Nephron progenitor cell (in vitro differentiated cells): ENCODE data around the gene PFKP.

ENCODE experiments used
- DNase-seq: peaks from one replicate; pipeline ENCODE4 v3.0.0; 2021
- H3K27ac Mint-ChIP-seq: 2 replicates; pipeline ENCODE4 v1.8.0; 2021; ENCODE audit warnings: mild to moderate bottlenecking, moderate library complexity, mixed read lengths
- H3K27me3 Mint-ChIP-seq: 2 replicates; pipeline ENCODE4 v1.8.0; 2021; ENCODE audit warnings: mild to moderate bottlenecking, low read depth, mixed read lengths; ENCODE audit not compliant: poor library complexity
- H3K36me3 Mint-ChIP-seq: 2 replicates; pipeline ENCODE4 v1.8.0; 2021; ENCODE audit warnings: low read depth, mixed read lengths
- H3K4me1 Mint-ChIP-seq: 2 replicates; pipeline ENCODE4 v1.8.0; 2021; ENCODE audit warnings: mixed read lengths
- H3K4me3 Mint-ChIP-seq: 2 replicates; pipeline ENCODE4 v1.8.0; 2021; ENCODE audit warnings: mild to moderate bottlenecking, moderate library complexity, mixed read lengths
- H3K9me3 Mint-ChIP-seq: 2 replicates; pipeline ENCODE4 v1.8.0; 2021; ENCODE audit warnings: mild to moderate bottlenecking, moderate library complexity, mixed read lengths
- TF ChIP-seq, protein P1 (sequence below): fragments of 200-600 bp; sonication (generic); IDR thresholded peaks from 2 replicates; pipeline ENCODE4 v1.5.0; 2021; ENCODE audit warnings: antibody characterized with exemption

PFKP gene

DNA sequence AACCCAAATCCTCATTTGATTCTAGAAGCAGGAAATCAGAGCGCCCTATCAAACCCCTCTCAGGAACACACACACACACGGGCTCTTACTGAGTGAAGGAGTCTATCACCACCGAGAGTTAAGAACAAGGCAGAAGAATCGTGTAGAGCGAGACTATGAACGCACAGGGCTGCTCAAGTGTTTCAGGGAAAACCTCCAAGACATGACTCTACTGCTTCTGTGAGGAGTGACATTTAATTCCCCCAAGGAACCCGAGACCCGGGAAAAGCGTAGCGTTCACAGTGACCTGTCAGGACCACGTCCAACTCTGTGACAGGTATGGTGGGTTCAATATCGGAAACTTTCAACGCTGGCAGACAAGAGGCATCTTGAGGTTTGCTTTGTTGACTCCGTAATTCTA, 83.6 kb downstream of the PFKP start:
- TF ChIP-seq, protein P1, sequence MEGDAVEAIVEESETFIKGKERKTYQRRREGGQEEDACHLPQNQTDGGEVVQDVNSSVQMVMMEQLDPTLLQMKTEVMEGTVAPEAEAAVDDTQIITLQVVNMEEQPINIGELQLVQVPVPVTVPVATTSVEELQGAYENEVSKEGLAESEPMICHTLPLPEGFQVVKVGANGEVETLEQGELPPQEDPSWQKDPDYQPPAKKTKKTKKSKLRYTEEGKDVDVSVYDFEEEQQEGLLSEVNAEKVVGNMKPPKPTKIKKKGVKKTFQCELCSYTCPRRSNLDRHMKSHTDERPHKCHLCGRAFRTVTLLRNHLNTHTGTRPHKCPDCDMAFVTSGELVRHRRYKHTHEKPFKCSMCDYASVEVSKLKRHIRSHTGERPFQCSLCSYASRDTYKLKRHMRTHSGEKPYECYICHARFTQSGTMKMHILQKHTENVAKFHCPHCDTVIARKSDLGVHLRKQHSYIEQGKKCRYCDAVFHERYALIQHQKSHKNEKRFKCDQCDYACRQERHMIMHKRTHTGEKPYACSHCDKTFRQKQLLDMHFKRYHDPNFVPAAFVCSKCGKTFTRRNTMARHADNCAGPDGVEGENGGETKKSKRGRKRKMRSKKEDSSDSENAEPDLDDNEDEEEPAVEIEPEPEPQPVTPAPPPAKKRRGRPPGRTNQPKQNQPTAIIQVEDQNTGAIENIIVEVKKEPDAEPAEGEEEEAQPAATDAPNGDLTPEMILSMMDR = no peak
- Mint-ChIP-seq H3K9me3 (no peaks in the 10 kb centered on the region), H3K4me1 (peaks cover 50% of the 10 kb centered on the region), H3K27me3 (peaks cover 3% of the 10 kb centered on the region), H3K4me3 (no peak overlapping the region), H3K36me3 (peaks cover 72% of the 10 kb centered on the region), H3K27ac (peak overlapping the region; percentile 91)
- DNase-seq = no peak

DNA sequence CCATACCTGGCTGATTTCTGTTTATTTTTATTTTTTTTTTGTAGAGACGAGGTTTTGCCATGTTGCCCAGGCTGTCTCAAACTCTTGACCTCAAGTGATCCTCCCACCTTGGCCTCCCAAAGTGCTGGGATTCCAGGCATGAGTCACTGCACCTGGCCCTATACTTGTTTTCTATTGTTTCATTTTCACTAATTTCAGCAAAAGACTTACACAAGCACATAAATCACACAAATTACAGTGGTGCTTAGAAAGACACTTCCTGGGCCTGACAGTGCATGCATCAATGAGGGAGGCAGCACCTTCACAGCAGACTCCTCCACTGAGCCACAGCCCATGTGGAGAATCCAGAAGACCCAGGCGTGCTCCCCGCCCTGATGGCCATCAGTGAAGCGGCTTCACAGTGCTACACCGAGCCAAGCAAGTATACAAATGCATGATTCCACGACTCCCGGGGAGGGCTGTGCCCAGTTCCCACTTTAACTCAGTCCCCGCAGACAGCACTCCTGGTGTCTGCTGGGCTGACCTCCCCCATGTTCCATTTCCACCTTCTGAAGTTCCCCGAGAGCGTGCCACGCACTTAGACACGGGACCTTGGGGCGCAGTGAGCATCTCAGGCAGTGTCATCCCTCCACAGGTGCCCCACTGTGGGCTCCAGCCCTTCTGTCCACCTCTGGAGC, 84.7 kb downstream of the PFKP start:
- H3K27me3 Mint-ChIP-seq = peaks cover 3% of the 10 kb centered on the region
- TF ChIP-seq, protein P1 = no peak

DNA sequence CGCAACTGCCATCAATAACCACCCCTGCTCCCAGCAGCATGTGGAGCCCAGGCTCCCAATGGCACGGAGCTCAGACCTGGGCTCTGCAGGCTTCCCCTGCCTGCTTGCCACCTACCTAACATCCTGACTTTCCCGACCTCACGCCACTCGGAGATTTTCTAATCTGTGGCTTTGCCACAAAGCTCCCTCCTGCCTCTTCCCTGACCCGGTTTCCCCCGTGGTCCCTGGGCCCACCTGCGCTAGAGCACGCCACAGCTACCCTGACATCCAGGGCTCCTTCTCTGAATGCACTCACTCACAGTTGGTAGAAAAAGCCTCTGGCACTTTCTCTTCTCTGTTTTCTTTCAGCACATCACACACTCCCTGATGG, 85.2 kb downstream of the PFKP start:
- no peaks in the 10 kb centered on the region for H3K9me3 Mint-ChIP-seq
- TF ChIP-seq, protein P1 = no peak
- peak overlapping the region; percentile 91 for H3K27ac Mint-ChIP-seq
- peaks cover 50% of the 10 kb centered on the region for H3K4me1 Mint-ChIP-seq
- H3K27me3 Mint-ChIP-seq = peaks cover 3% of the 10 kb centered on the region
- no peak overlapping the region for H3K4me3 Mint-ChIP-seq
- DNase-seq = no peak
- peaks cover 74% of the 10 kb centered on the region for H3K36me3 Mint-ChIP-seq

More for the DNA sequence above, 84.7 kb downstream of the PFKP start:
- H3K4me1 Mint-ChIP-seq = peaks cover 50% of the 10 kb centered on the region
- peak overlapping the region; percentile 91 for H3K27ac Mint-ChIP-seq
- peaks cover 73% of the 10 kb centered on the region for H3K36me3 Mint-ChIP-seq
- no peaks in the 10 kb centered on the region for H3K9me3 Mint-ChIP-seq
- no peak for DNase-seq
- H3K4me3 Mint-ChIP-seq = no peak overlapping the region

DNA sequence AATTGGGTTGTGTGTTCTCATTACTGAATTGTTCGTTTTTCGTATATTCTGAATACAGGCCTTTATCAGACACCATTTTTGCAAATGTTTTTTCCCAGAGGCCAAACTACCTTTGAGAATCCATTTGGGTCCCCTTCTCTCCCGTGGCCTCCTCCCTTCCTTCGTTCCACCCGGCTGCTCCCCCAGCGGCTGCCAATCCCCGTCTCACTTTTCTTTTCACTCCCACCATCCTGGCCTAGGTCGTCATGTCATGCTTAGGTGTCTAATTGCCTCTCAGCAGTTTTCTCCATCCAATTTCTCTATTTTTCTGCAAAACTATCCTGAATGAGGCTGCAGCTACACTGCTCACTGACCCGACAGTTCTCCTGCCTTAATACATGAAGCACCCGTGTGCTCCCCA, 87.3 kb downstream of the PFKP start:
- TF ChIP-seq, protein P1 = no peak
- Mint-ChIP-seq H3K36me3 (peaks cover 86% of the 10 kb centered on the region), H3K27ac (peak overlapping the region; percentile 28), H3K4me3 (peak overlapping the region; percentile 51), H3K27me3 (peaks cover 5% of the 10 kb centered on the region), H3K9me3 (no peaks in the 10 kb centered on the region), H3K4me1 (peaks cover 50% of the 10 kb centered on the region)
- DNase-seq = no peak

DNA sequence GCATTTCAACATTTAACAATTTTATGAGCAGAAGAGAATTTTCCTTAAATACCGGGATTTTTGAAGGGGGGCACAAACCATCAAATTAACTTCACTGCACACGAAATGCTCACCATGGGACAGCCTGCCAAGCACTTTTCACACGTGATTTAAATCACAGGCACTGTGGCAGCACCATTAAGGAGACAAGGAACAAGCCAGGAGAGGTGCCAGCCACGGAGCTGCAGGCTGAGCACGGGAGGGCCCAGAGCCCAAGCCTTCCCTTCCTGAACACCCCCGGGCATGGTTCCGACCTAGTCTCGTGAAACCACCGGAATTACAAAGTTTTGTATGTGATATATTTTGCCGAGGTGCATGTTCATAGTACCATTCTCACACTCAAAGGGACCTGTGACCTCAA, 91.8 kb downstream of the PFKP start:
- Mint-ChIP-seq H3K27ac (peak overlapping the region; percentile 17), H3K27me3 (peaks cover 5% of the 10 kb centered on the region), H3K36me3 (peaks cover 92% of the 10 kb centered on the region), H3K4me3 (no peak overlapping the region), H3K9me3 (no peaks in the 10 kb centered on the region), H3K4me1 (peaks cover 21% of the 10 kb centered on the region)
- TF ChIP-seq, protein P1 = no peak
- no peak for DNase-seq

DNA sequence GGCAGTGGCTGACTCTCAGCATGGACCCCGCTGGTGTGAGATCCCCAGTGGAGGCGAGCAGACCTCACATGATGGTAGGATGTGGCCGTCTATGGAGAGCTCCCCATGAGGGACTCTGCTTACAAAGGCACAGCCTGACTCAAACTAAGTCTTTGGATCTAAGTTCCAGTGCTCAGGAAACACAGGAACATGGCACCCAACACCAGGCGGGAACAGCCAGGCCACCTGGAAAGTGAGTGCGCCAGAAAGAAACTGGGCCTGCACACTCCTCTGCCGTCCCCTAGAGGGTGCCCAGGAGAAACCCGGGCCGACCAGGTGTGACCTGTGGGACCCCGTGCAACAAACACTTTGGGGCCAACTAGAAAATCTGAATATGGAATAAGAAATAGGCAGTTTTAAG, 95.2 kb downstream of the PFKP start:
- no peak overlapping the region for H3K27ac Mint-ChIP-seq
- H3K36me3 Mint-ChIP-seq = peaks cover 94% of the 10 kb centered on the region
- DNase-seq = no peak
- H3K27me3 Mint-ChIP-seq = peaks cover 2% of the 10 kb centered on the region
- H3K9me3 Mint-ChIP-seq = no peaks in the 10 kb centered on the region
- TF ChIP-seq, protein P1 = no peak
- H3K4me1 Mint-ChIP-seq = peaks cover 11% of the 10 kb centered on the region
- no peak overlapping the region for H3K4me3 Mint-ChIP-seq
